H1 (cell line): ENCODE measurements around the gene GRK5.

Source experiments
- BRCA1 ChIP-seq: IDR thresholded peaks from 2 replicates; pipeline ENCODE4 v1.6.1; 2012; ENCODE audit warnings: low read depth, low read length, improper control_type of control experiment
- CEBPB ChIP-seq: IDR thresholded peaks from 2 replicates; pipeline ENCODE4 v1.6.1; 2012; ENCODE audit warnings: low read depth, low read length
- FOSL1 ChIP-seq: IDR thresholded peaks from 2 replicates; pipeline ENCODE4 v1.6.1; 2011; ENCODE audit warnings: mild to moderate bottlenecking, low read depth, low read length, moderate library complexity; ENCODE audit not compliant: insufficient read depth
- HDAC6 ChIP-seq: IDR thresholded peaks from one replicate; pipeline ENCODE4 v1.7.1; 2012; ENCODE audit warnings: low read depth, mild to moderate bottlenecking, inconsistent platforms, low read length, moderate library complexity
- JUN ChIP-seq: IDR thresholded peaks from 2 replicates; pipeline ENCODE4 v1.6.1; 2011; ENCODE audit warnings: low read depth, mild to moderate bottlenecking, improper control_type of control experiment, low read length
- MAFK ChIP-seq: IDR thresholded peaks from 2 replicates; pipeline ENCODE4 v1.6.1; 2012; ENCODE audit warnings: low read depth, mild to moderate bottlenecking, improper control_type of control experiment, low read length
- PHF8 ChIP-seq: fragments of 200-600 bp; sonication (generic); conservative IDR thresholded peaks from 2 replicates; pipeline ENCODE4 v1.7.1; 2012; ENCODE audit warnings: low read depth, mild to moderate bottlenecking, inconsistent platforms, low read length, moderate library complexity
- POLR2AphosphoS5 ChIP-seq: IDR thresholded peaks from 2 replicates; pipeline ENCODE4 v1.6.1; 2011; ENCODE audit warnings: low read depth, low read length
- RAD21 ChIP-seq, 2 experiments: IDR thresholded peaks in 1 of 2; conservative IDR thresholded peaks in 1 of 2; 2 replicates each; pipeline ENCODE4 v1.6.1; 2011; ENCODE audit warnings: low read depth in 2 of 2, low read length in 2 of 2, improper control_type of control experiment in 1 of 2, inconsistent platforms in 1 of 2, mild to moderate bottlenecking in 1 of 2, moderate library complexity in 1 of 2
- SIRT6 ChIP-seq: IDR thresholded peaks from one replicate; pipeline ENCODE4 v1.7.1; 2012; ENCODE audit warnings: low read length, inconsistent platforms
- SP2 ChIP-seq: IDR thresholded peaks from 2 replicates; pipeline ENCODE4 v1.6.1; 2012; ENCODE audit warnings: mild to moderate bottlenecking, low read length, inconsistent platforms
- TAF1 ChIP-seq: IDR thresholded peaks from 2 replicates; pipeline ENCODE4 v1.6.1; 2011; ENCODE audit warnings: mild to moderate bottlenecking, low read depth, low read length
- TF ChIP-seq, protein P1 (sequence below), 3 experiments: IDR thresholded peaks; 1 replicate in 2 of 3; 2 replicates in 1 of 3; pipeline versions ENCODE4 v1.5.1 to v1.6.1; 2011; ENCODE audit warnings: low read length in 3 of 3, mild to moderate bottlenecking in 3 of 3, inconsistent platforms in 2 of 3, low read depth in 1 of 3, moderate library complexity in 1 of 3; ENCODE audit not compliant: insufficient read depth in 1 of 3; ENCODE audit errors: control extremely low read depth in 1 of 3
- TF ChIP-seq, protein P2 (sequence below): IDR thresholded peaks from 2 replicates; pipeline ENCODE4 v1.6.1; 2012; ENCODE audit warnings: inconsistent platforms

- TF ChIP-seq CEBPB (no peak), SIRT6 (no peak), FOSL1 (no peak), PHF8 (no peak), TAF1 (no peak), MAFK (no peak), BRCA1 (no peak), SP2 (no peak), POLR2AphosphoS5 (no peak), HDAC6 (no peak), RAD21 (IDR thresholded peaks at IDR 0.05 in 1 of 2, conservative IDR thresholded peaks at IDR 0.05 in 1 of 2; ENCODE audit: low read depth in 2 of 2, low read length in 2 of 2) (no peak), JUN (no peak)
- TF ChIP-seq, protein P1, sequence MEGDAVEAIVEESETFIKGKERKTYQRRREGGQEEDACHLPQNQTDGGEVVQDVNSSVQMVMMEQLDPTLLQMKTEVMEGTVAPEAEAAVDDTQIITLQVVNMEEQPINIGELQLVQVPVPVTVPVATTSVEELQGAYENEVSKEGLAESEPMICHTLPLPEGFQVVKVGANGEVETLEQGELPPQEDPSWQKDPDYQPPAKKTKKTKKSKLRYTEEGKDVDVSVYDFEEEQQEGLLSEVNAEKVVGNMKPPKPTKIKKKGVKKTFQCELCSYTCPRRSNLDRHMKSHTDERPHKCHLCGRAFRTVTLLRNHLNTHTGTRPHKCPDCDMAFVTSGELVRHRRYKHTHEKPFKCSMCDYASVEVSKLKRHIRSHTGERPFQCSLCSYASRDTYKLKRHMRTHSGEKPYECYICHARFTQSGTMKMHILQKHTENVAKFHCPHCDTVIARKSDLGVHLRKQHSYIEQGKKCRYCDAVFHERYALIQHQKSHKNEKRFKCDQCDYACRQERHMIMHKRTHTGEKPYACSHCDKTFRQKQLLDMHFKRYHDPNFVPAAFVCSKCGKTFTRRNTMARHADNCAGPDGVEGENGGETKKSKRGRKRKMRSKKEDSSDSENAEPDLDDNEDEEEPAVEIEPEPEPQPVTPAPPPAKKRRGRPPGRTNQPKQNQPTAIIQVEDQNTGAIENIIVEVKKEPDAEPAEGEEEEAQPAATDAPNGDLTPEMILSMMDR (IDR thresholded peaks at IDR 0.05; ENCODE audit: control extremely low read depth in 1 of 3, insufficient read depth in 1 of 3, low read depth in 1 of 3, low read length in 3 of 3) = no peak
- TF ChIP-seq, protein P2, sequence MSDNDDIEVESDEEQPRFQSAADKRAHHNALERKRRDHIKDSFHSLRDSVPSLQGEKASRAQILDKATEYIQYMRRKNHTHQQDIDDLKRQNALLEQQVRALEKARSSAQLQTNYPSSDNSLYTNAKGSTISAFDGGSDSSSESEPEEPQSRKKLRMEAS = no peak
Measured at GRCh38 chr10:119409906-119410305, 202.5 kb downstream of the GRK5 start.
